ENCODE measurements around the gene MORN2. TPM values are rescaled to one million over a fixed set of nuclear protein-coding genes. Genes with fewer than 3 reads are reported as not detected.

MORN2 gene
- total RNA-seq, 1 donor from 2014 or later = 11.3 TPM

DNA sequence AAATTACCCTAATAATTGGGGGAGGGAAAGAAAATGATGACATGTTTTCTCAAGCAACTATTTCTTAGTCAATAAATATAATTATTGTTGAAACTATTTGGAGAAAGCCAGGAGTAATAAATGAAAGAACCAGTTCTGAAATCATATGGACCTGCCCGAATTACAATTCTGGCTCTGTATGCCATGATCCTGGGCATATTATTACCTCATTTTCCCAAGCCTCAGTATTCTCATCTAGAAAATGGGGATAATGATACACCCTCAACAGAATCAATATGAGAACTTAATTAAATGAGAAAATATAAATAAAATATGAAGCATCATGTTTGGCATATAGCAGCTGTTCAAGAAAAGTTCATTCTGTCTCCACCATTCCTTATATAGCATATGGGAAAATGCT lies 36.8 kb downstream of the MORN2 start:
- TF ChIP-seq, protein P1, sequence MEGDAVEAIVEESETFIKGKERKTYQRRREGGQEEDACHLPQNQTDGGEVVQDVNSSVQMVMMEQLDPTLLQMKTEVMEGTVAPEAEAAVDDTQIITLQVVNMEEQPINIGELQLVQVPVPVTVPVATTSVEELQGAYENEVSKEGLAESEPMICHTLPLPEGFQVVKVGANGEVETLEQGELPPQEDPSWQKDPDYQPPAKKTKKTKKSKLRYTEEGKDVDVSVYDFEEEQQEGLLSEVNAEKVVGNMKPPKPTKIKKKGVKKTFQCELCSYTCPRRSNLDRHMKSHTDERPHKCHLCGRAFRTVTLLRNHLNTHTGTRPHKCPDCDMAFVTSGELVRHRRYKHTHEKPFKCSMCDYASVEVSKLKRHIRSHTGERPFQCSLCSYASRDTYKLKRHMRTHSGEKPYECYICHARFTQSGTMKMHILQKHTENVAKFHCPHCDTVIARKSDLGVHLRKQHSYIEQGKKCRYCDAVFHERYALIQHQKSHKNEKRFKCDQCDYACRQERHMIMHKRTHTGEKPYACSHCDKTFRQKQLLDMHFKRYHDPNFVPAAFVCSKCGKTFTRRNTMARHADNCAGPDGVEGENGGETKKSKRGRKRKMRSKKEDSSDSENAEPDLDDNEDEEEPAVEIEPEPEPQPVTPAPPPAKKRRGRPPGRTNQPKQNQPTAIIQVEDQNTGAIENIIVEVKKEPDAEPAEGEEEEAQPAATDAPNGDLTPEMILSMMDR (IDR thresholded peaks at IDR 0.05; ENCODE audit: unreplicated experiment) = no peak
- Mint-ChIP-seq H3K27me3 (ENCODE audit: unreplicated experiment) (peaks cover 2% of the 10 kb centered on the region), H3K4me3 (ENCODE audit: unreplicated experiment) (no peak overlapping the region), H3K4me1 (ENCODE audit: unreplicated experiment) (no peaks in the 10 kb centered on the region), H3K9me3 (ENCODE audit: unreplicated experiment) (no peaks in the 10 kb centered on the region), H3K36me3 (ENCODE audit: low read depth, unreplicated experiment) (no peaks in the 10 kb centered on the region), H3K27ac (ENCODE audit: unreplicated experiment) (no peak overlapping the region)
- DNase-seq (ENCODE audit: low spot score) = no peak

DNA sequence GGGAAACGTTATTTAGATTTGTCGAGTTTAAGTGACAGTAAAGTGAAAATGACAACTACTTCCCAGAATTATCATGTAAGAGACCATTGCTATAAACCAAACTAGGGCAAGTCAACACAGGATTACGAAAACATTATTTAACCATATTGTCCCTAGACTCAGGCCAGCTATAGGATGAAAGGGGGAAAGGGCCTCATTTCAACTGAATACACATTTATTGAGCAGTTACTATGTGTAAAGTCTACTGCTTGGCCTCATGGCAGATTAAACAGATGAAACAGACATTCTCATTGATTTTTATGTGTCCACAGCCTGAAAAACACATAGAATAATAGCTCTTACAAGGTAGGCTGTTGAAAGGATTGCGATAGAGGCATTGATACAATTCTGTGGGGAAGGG lies 46.6 kb downstream of the MORN2 start:
- H3K4me1 Mint-ChIP-seq (ENCODE audit: unreplicated experiment) = no peaks in the 10 kb centered on the region
- no peak for DNase-seq (ENCODE audit: low spot score)
- TF ChIP-seq, protein P1 (IDR thresholded peaks at IDR 0.05; ENCODE audit: unreplicated experiment) = no peak
- no peak overlapping the region for H3K4me3 Mint-ChIP-seq (ENCODE audit: unreplicated experiment)
- no peak overlapping the region for H3K27ac Mint-ChIP-seq (ENCODE audit: unreplicated experiment)
- H3K27me3 Mint-ChIP-seq (ENCODE audit: unreplicated experiment) = peaks cover 1% of the 10 kb centered on the region
- no peaks in the 10 kb centered on the region for H3K9me3 Mint-ChIP-seq (ENCODE audit: unreplicated experiment)
- H3K36me3 Mint-ChIP-seq (ENCODE audit: low read depth, unreplicated experiment) = no peaks in the 10 kb centered on the region

GRCh38 chr2:38922902-38923301 lies 47.1 kb downstream of the MORN2 start:
- no peak overlapping the region for H3K27ac Mint-ChIP-seq (ENCODE audit: unreplicated experiment)
- no peaks in the 10 kb centered on the region for H3K36me3 Mint-ChIP-seq (ENCODE audit: low read depth, unreplicated experiment)
- H3K9me3 Mint-ChIP-seq (ENCODE audit: unreplicated experiment) = no peaks in the 10 kb centered on the region
- no peak for DNase-seq (ENCODE audit: low spot score)
- TF ChIP-seq, protein P1 (IDR thresholded peaks at IDR 0.05; ENCODE audit: unreplicated experiment) = no peak
- H3K4me1 Mint-ChIP-seq (ENCODE audit: unreplicated experiment) = no peaks in the 10 kb centered on the region
- peaks cover 1% of the 10 kb centered on the region for H3K27me3 Mint-ChIP-seq (ENCODE audit: unreplicated experiment)
- H3K4me3 Mint-ChIP-seq (ENCODE audit: unreplicated experiment) = no peak overlapping the region

DNA sequence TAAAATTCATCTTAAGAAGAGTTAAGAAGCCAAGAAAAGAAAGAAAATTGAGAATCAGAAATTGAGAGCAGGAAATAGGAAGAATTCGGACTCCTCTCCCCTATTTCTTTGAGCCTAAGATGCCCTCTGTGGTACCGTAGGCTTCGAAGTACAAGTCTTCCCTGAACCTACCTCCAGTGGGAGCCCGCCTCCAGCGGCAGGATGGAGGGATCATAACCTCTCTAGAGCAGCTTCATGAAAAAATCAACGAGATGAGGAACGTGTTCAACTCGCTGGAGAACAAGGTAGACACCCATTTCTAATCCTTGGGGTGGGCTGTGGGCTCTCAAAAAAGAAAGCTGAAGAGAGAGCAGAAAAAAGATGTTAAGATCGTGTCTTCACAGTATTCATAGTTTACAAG lies 50.2 kb downstream of the MORN2 start:
- DNase-seq (ENCODE audit: low spot score) = peak; percentile 17
- TF ChIP-seq, protein P1 (IDR thresholded peaks at IDR 0.05; ENCODE audit: unreplicated experiment) = no peak
- H3K4me3 Mint-ChIP-seq (ENCODE audit: unreplicated experiment) = no peak overlapping the region
- no peaks in the 10 kb centered on the region for H3K36me3 Mint-ChIP-seq (ENCODE audit: low read depth, unreplicated experiment)
- H3K4me1 Mint-ChIP-seq (ENCODE audit: unreplicated experiment) = no peaks in the 10 kb centered on the region
- no peak overlapping the region for H3K27ac Mint-ChIP-seq (ENCODE audit: unreplicated experiment)
- H3K9me3 Mint-ChIP-seq (ENCODE audit: unreplicated experiment) = no peaks in the 10 kb centered on the region
- H3K27me3 Mint-ChIP-seq (ENCODE audit: unreplicated experiment) = peaks cover 1% of the 10 kb centered on the region

DNA sequence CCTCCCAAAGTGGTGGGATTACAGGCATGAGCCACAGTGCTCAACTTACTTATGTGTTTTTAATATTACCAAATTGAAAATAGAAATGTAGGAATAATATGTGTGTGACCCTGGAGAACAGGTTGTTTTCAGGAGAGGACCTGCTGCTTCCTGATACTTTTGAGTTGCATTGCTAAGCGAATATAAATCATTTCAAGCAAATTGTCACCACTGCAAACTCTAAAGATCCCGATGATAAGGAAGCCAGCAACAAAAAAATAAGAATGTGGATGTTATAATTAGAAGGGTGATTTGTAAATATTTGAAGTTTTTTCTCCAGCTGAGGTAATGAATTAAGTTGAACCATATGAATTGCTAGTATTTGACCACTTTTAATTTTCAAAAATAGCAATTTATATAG lies 54.8 kb downstream of the MORN2 start:
- Mint-ChIP-seq H3K9me3 (ENCODE audit: unreplicated experiment) (no peaks in the 10 kb centered on the region), H3K4me1 (ENCODE audit: unreplicated experiment) (no peaks in the 10 kb centered on the region), H3K4me3 (ENCODE audit: unreplicated experiment) (no peak overlapping the region), H3K27ac (ENCODE audit: unreplicated experiment) (no peak overlapping the region), H3K36me3 (ENCODE audit: low read depth, unreplicated experiment) (no peaks in the 10 kb centered on the region), H3K27me3 (ENCODE audit: unreplicated experiment) (peaks cover 1% of the 10 kb centered on the region)
- TF ChIP-seq, protein P1 (IDR thresholded peaks at IDR 0.05; ENCODE audit: unreplicated experiment) = no peak
- DNase-seq (ENCODE audit: low spot score) = no peak

Other genes with a start within 250 kb of the MORN2 start
- 13.0 TPM for gene GALM, start 209.9 kb upstream of the MORN2 start, total RNA-seq (ENCODE audit: unreplicated experiment)
- 137 TPM for gene SRSF7, start 124.6 kb upstream of the MORN2 start, total RNA-seq (ENCODE audit: unreplicated experiment)
- gene GEMIN6, start 97.8 kb upstream of the MORN2 start, total RNA-seq (ENCODE audit: unreplicated experiment) = 9.5 TPM
- gene DHX57, start within 50 bp of the MORN2 start, total RNA-seq (ENCODE audit: unreplicated experiment) = 27.0 TPM
- gene ARHGEF33, start 13.9 kb downstream of the MORN2 start, total RNA-seq (ENCODE audit: unreplicated experiment) = 0.69 TPM
- gene SOS1, start 245.1 kb downstream of the MORN2 start, total RNA-seq (ENCODE audit: unreplicated experiment) = 35.3 TPM